ENCODE results near the gene MYOCOS. TPM values are rescaled to one million over a fixed set of nuclear protein-coding genes. Genes with fewer than 3 reads are reported as not detected.
"Not testable (repeated sequence)": the region's sequence is repeated elsewhere in the genome, so short reads cannot be mapped to it uniquely, and the experiment has no call there.

Gene MYOCOS
- total and polyA plus RNA-seq, 12 donors: not detected

DNA sequence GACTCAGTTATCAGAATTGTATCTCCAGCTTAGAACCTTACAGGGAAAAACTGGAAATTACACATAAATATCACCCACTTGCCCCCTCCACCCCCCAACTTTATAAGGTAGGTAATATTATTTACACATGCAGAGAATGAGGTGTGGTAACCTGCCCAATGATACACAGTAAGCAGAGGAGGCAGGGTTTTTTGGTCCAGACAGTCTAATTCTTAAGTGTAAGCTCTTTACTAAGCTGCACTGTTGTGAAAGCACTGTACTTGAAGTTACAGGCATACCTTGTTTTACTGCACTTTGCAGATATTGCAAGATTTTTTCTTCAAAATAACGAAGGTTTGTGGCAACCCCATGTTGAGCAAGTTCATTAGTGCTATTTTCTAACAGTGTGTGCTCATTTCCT, 24.8 kb upstream of the MYOCOS start:
- ATAC-seq (no peak), DNase-seq (no peak)
- H3K4me3 ChIP-seq: no peak overlapping the region
- intact Hi-C loops (cut with DNase I): no loop called here
- H3K27ac ChIP-seq: no peak overlapping the region
- H3K9me3 ChIP-seq: no peaks in the 10 kb centered on the region
- 86 to 89% methylated on average over 1 of the region's 1 CpG for WGBS, 2 donors
- no peaks in the 10 kb centered on the region for H3K27me3 ChIP-seq
- peaks cover 0 to 34% (median 11%) of the 10 kb centered on the region in 9 donors for H3K36me3 ChIP-seq
- TF ChIP-seq, protein P1, sequence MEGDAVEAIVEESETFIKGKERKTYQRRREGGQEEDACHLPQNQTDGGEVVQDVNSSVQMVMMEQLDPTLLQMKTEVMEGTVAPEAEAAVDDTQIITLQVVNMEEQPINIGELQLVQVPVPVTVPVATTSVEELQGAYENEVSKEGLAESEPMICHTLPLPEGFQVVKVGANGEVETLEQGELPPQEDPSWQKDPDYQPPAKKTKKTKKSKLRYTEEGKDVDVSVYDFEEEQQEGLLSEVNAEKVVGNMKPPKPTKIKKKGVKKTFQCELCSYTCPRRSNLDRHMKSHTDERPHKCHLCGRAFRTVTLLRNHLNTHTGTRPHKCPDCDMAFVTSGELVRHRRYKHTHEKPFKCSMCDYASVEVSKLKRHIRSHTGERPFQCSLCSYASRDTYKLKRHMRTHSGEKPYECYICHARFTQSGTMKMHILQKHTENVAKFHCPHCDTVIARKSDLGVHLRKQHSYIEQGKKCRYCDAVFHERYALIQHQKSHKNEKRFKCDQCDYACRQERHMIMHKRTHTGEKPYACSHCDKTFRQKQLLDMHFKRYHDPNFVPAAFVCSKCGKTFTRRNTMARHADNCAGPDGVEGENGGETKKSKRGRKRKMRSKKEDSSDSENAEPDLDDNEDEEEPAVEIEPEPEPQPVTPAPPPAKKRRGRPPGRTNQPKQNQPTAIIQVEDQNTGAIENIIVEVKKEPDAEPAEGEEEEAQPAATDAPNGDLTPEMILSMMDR (IDR thresholded peaks at IDR 0.05): no peak
- peaks cover 0 to 12% (median 0%) of the 10 kb centered on the region in 9 donors for H3K4me1 ChIP-seq

DNA sequence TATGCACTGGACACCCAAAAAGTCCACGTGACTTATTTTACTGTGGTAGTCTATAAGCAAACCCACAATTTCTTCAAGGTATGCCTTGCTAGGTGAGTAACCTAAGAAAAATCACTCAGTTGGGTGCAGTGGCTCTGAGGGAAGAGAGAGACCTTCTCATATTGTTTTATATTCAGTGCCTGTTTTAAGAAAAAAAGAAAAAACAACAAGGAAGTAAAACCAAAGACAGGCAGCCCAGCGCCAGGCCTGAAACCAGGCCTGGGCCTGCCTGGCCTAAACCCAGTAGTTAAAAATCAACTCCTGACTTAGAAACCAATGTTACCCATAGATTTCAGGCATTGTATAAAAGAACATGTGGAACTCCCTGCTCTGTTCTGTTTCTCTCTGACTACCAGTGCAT, 21.7 kb upstream of the MYOCOS start:
- H3K27me3 ChIP-seq; H3K9me3 ChIP-seq; ATAC-seq; H3K36me3 ChIP-seq; DNase-seq; intact Hi-C loops (cut with DNase I); H3K4me3 ChIP-seq; H3K27ac ChIP-seq: not testable (repeated sequence)
- WGBS, 2 donors: 94 to 99% methylated on average over 2 of the region's 2 CpGs
- peaks cover 0 to 12% (median 0%) of the 10 kb centered on the region in 9 donors for H3K4me1 ChIP-seq

DNA sequence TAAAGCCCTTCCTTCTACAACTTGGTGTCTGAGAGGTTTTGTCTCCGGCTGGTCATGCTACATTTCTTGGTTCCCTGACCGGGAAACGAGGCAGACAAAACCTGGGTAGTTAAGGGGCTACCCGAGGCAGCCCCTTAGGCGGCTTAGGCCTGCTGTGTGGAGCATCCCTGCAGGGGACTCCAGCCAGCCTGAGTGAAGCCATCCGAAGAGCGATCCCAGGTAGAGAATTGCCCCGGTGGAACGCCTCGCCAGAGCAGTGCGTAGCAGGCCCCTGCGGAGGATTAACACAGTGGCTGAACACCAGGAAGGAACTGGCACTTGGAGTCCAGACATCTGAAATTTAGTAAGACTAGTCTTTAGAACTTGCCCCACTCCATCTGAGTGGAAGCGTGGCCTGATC, 21.2 kb upstream of the MYOCOS start:
- intact Hi-C loops (cut with DNase I): no loop called here
- Histone ChIP-seq H3K9me3 (no peaks in the 10 kb centered on the region), H3K36me3 (no peaks in the 10 kb centered on the region), H3K4me3 (no peak overlapping the region), H3K27me3 (no peaks in the 10 kb centered on the region), H3K4me1 (peaks cover 0 to 9% (median 0%) of the 10 kb centered on the region in 9 donors), H3K27ac (no peak overlapping the region)
- TF ChIP-seq, protein P1 (IDR thresholded peaks at IDR 0.05): no peak
- ATAC-seq (no peak), DNase-seq (no peak)
- WGBS, 2 donors: 95% methylated on average over 13 of the region's 13 CpGs

DNA sequence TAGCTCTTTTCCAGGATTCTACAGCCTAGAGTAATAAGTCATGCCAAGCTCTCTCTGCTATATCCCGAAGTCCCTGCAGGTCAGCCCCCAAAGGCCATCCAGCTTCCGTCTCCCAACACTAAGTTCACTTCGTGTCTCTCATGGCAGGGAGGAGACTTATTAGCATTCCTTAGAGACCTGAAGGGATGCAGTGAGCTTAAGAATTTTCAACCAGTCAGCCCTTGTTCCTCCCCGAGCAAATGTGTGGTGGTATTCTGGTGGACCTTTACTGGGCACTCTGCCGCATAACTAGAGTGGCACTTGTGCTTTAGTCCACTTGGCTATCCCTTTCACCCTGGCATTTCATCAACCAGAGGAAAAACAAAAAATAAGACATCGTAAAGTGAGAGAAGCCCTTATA, 19.0 kb upstream of the MYOCOS start:
- H3K36me3 ChIP-seq; H3K27me3 ChIP-seq; H3K4me1 ChIP-seq; H3K27ac ChIP-seq; intact Hi-C loops (cut with DNase I); DNase-seq; H3K9me3 ChIP-seq; H3K4me3 ChIP-seq; ATAC-seq: not testable (repeated sequence)
- 80 to 82% methylated on average over 6 of the region's 6 CpGs for WGBS, 2 donors

DNA sequence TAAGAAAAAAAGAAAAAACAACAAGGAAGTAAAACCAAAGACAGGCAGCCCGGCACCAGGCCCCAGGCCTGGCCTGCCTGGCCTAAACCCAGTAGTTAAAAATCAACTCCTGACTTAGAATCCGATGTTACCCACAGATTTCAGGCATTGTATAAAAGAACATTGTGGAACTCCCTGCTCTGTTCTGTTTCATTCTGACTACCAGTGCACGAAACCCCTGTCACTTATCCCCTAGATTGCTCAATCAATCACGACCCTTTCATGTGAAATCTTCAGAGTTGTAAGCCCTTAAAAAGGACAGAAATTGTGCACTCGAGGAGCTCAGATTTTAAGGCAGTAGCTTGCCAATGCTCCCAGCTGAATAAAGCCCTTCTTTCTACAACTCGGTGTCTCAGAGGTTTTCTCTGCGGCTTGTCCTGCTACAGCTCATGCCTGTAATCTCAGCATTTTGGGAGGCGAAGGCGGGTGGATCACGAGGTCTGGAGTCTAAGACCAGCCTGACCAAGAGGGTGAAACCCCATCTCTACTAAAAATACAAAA, 15.6 kb upstream of the MYOCOS start:
- no peak overlapping the region for H3K4me3 ChIP-seq
- ATAC-seq (no peak), DNase-seq (no peak)
- peaks cover 0 to 5% (median 0%) of the 10 kb centered on the region in 9 donors for H3K4me1 ChIP-seq
- no peaks in the 10 kb centered on the region for H3K27me3 ChIP-seq
- 83 to 85% methylated on average over 10 of the region's 10 CpGs for WGBS, 2 donors
- intact Hi-C loops (cut with DNase I): no loop called here
- TF ChIP-seq, protein P1 (IDR thresholded peaks at IDR 0.05): no peak
- no peaks in the 10 kb centered on the region for H3K9me3 ChIP-seq
- H3K27ac ChIP-seq: no peak overlapping the region
- H3K36me3 ChIP-seq: no peaks in the 10 kb centered on the region

All from heart right ventricle (tissue), 16 donors.